GM23338 (cell line): ENCODE measurements around the gene SFTPD. TPM values are rescaled to one million over a fixed set of nuclear protein-coding genes. Genes with fewer than 3 reads are reported as not detected.

ENCODE experiments used
- ATAC-seq: fragments of 200-7000 bp; cut with Tn5 transposase; 3 replicates; pipeline ENCODE4 v1.9.1; 2020
- DNase-seq: peaks from one replicate; pipeline ENCODE4 v3.0.0-alpha.2; 2015; ENCODE audit warnings: low spot score
- H2AFZ ChIP-seq: fragments of 200-600 bp; sonication (generic); 2 replicates; pipeline ENCODE4 v1.8.0; 2016; ENCODE audit warnings: antibody characterized with exemption, mild to moderate bottlenecking, moderate library complexity
- H3F3A ChIP-seq: fragments of 200-600 bp; sonication (generic); replicated peaks from 2 replicates; pipeline ENCODE4 v1.8.0; 2017; ENCODE audit warnings: antibody characterized with exemption, mixed run types, low read depth
- H3K27ac ChIP-seq: fragments of 200-600 bp; sonication (generic); 2 replicates; pipeline ENCODE4 v1.6.1; 2016; ENCODE audit warnings: low read depth
- H3K27me3 ChIP-seq: fragments of 200-600 bp; sonication (generic); 2 replicates; pipeline ENCODE4 v1.8.0; 2016; ENCODE audit warnings: mild to moderate bottlenecking, mixed run types, moderate library complexity; ENCODE audit not compliant: insufficient read depth
- H3K36me3 ChIP-seq: fragments of 200-600 bp; sonication (generic); 2 replicates; pipeline ENCODE4 v1.8.0; 2016; ENCODE audit warnings: mild to moderate bottlenecking; ENCODE audit not compliant: insufficient read depth
- H3K4me1 ChIP-seq: fragments of 200-600 bp; sonication (generic); 2 replicates; pipeline ENCODE4 v1.8.0; 2016; ENCODE audit warnings: mild to moderate bottlenecking, moderate library complexity; ENCODE audit not compliant: insufficient read depth
- H3K4me2 ChIP-seq: fragments of 200-600 bp; sonication (generic); 2 replicates; pipeline ENCODE4 v1.7.1; 2017; ENCODE audit warnings: mixed run types
- H3K4me3 ChIP-seq: fragments of 200-600 bp; sonication (generic); 2 replicates; pipeline ENCODE4 v1.6.1; 2016; ENCODE audit warnings: mixed run types
- H3K79me2 ChIP-seq: fragments of 200-600 bp; sonication (generic); replicated peaks from 2 replicates; pipeline ENCODE4 v1.8.0; 2017; ENCODE audit warnings: mild to moderate bottlenecking; ENCODE audit not compliant: insufficient read depth
- H3K9me2 ChIP-seq: fragments of 200-600 bp; sonication (generic); 2 replicates; pipeline ENCODE4 v1.8.0; 2017; ENCODE audit not compliant: insufficient read depth
- H4K20me1 ChIP-seq: fragments of 200-600 bp; sonication (generic); replicated peaks from 2 replicates; pipeline ENCODE4 v1.8.0; 2017; ENCODE audit warnings: mild to moderate bottlenecking; ENCODE audit not compliant: insufficient read depth
- H3K27ac Mint-ChIP-seq: 2 replicates; pipeline ENCODE4 v1.8.0; 2020; ENCODE audit warnings: inconsistent platforms, mild to moderate bottlenecking, moderate library complexity, mixed read lengths
- H3K27me3 Mint-ChIP-seq: 3 replicates; pipeline ENCODE4 v1.8.0; 2022; ENCODE audit warnings: low read depth, mild to moderate bottlenecking, moderate library complexity, mixed read lengths, inconsistent platforms; ENCODE audit not compliant: insufficient read depth, poor library complexity
- H3K36me3 Mint-ChIP-seq: 3 replicates; pipeline ENCODE4 v1.8.0; 2021; ENCODE audit warnings: low read depth, mild to moderate bottlenecking, inconsistent platforms, moderate library complexity, mixed read lengths
- H3K4me1 Mint-ChIP-seq: 3 replicates; pipeline ENCODE4 v1.8.0; 2020; ENCODE audit warnings: mild to moderate bottlenecking, inconsistent platforms, mixed read lengths
- H3K4me3 Mint-ChIP-seq: 3 replicates; pipeline ENCODE4 v1.8.0; 2021; ENCODE audit warnings: moderate library complexity, mild to moderate bottlenecking, inconsistent platforms, mixed read lengths
- H3K9me3 Mint-ChIP-seq: 3 replicates; pipeline ENCODE4 v1.8.0; 2020; ENCODE audit warnings: moderate library complexity, mild to moderate bottlenecking, inconsistent platforms, mixed read lengths
- CREB1 ChIP-seq: fragments of 250-450 bp; sonication (Bioruptor Pico); IDR thresholded peaks from 2 replicates; pipeline ENCODE4 v1.5.0; 2020; ENCODE audit warnings: low read depth, mild to moderate bottlenecking, moderate library complexity
- CTCF ChIP-seq, 2 experiments: fragments of 200-600 bp in 1 of 2; sonication (generic) in 1 of 2; conservative IDR thresholded peaks; 2 replicates each; pipeline versions ENCODE4 v1.5.1 to v1.6.1; 2016 to 2017; ENCODE audit warnings: antibody characterized with exemption in 2 of 2, low read depth in 2 of 2, mild to moderate bottlenecking in 2 of 2, moderate library complexity in 1 of 2
- EZH2 ChIP-seq: fragments of 200-600 bp; sonication (generic); IDR thresholded peaks from one replicate; pipeline ENCODE4 v1.8.0; 2017; ENCODE audit warnings: antibody characterized with exemption, mild to moderate bottlenecking, low read depth; ENCODE audit not compliant: unreplicated experiment
- EZH2phosphoT487 ChIP-seq: fragments of 200-600 bp; sonication (generic); IDR thresholded peaks from one replicate; pipeline ENCODE4 v1.8.1; 2018; ENCODE audit warnings: antibody characterized with exemption; ENCODE audit not compliant: unreplicated experiment
- JUNB ChIP-seq: IDR thresholded peaks from one replicate; pipeline ENCODE4 v1.6.1; 2016; ENCODE audit warnings: antibody characterized with exemption; ENCODE audit not compliant: unreplicated experiment
- NANOG ChIP-seq: IDR thresholded peaks from 2 replicates; pipeline ENCODE4 v1.6.1; 2016; ENCODE audit warnings: antibody characterized with exemption, borderline replicate concordance
- POLR2AphosphoS5 ChIP-seq: IDR thresholded peaks from 2 replicates; pipeline ENCODE4 v1.6.1; 2016; ENCODE audit warnings: antibody characterized with exemption, low read depth
- STAT1 ChIP-seq: IDR thresholded peaks from one replicate; pipeline ENCODE4 v1.6.1; 2016; ENCODE audit warnings: antibody characterized with exemption; ENCODE audit not compliant: unreplicated experiment
- ZNF114 ChIP-seq: fragments of 250-450 bp; sonication (Bioruptor Pico); IDR thresholded peaks from 2 replicates; pipeline ENCODE4 v1.5.0; 2020; ENCODE audit warnings: mild to moderate bottlenecking, moderate library complexity
- ZNF331 ChIP-seq: fragments of 250-450 bp; sonication (Bioruptor Pico); IDR thresholded peaks from 2 replicates; pipeline ENCODE4 v1.5.0; 2020; ENCODE audit warnings: low read depth, mild to moderate bottlenecking, moderate library complexity
- polyA plus RNA-seq: library from polyadenylated mRNA; unstranded; fragments of >200 nt; fragmentation: Nextera tagmentation; extraction: Ambion mirVana; gene quantifications from 2 replicates; pipeline ENCODE4 v1.2.1, GENCODE V29; 2016
- total RNA-seq: library from RNA; depleted of rRNA; stranded (reverse); fragments of >200 nt; shearing (Covaris generic); gene quantifications from 2 replicates; pipeline ENCODE4 v1.2.3, GENCODE V29; 2014
- TF ChIP-seq, protein P1 (sequence below): fragments of 250-450 bp; sonication (Bioruptor Pico); IDR thresholded peaks from 2 replicates; pipeline ENCODE4 v1.5.0; 2020; ENCODE audit warnings: mild to moderate bottlenecking, moderate library complexity
- TF ChIP-seq, protein P2 (sequence below): IDR thresholded peaks from 2 replicates; pipeline ENCODE4 v1.6.1; 2016; ENCODE audit warnings: antibody characterized with exemption

Gene SFTPD
- total and polyA plus RNA-seq, 2 experiments from 2014 or later, result not detected

GRCh38 chr10:79932841-79933379 is 16.0 kb downstream of the SFTPD start (continued):
- TF ChIP-seq, protein P1, sequence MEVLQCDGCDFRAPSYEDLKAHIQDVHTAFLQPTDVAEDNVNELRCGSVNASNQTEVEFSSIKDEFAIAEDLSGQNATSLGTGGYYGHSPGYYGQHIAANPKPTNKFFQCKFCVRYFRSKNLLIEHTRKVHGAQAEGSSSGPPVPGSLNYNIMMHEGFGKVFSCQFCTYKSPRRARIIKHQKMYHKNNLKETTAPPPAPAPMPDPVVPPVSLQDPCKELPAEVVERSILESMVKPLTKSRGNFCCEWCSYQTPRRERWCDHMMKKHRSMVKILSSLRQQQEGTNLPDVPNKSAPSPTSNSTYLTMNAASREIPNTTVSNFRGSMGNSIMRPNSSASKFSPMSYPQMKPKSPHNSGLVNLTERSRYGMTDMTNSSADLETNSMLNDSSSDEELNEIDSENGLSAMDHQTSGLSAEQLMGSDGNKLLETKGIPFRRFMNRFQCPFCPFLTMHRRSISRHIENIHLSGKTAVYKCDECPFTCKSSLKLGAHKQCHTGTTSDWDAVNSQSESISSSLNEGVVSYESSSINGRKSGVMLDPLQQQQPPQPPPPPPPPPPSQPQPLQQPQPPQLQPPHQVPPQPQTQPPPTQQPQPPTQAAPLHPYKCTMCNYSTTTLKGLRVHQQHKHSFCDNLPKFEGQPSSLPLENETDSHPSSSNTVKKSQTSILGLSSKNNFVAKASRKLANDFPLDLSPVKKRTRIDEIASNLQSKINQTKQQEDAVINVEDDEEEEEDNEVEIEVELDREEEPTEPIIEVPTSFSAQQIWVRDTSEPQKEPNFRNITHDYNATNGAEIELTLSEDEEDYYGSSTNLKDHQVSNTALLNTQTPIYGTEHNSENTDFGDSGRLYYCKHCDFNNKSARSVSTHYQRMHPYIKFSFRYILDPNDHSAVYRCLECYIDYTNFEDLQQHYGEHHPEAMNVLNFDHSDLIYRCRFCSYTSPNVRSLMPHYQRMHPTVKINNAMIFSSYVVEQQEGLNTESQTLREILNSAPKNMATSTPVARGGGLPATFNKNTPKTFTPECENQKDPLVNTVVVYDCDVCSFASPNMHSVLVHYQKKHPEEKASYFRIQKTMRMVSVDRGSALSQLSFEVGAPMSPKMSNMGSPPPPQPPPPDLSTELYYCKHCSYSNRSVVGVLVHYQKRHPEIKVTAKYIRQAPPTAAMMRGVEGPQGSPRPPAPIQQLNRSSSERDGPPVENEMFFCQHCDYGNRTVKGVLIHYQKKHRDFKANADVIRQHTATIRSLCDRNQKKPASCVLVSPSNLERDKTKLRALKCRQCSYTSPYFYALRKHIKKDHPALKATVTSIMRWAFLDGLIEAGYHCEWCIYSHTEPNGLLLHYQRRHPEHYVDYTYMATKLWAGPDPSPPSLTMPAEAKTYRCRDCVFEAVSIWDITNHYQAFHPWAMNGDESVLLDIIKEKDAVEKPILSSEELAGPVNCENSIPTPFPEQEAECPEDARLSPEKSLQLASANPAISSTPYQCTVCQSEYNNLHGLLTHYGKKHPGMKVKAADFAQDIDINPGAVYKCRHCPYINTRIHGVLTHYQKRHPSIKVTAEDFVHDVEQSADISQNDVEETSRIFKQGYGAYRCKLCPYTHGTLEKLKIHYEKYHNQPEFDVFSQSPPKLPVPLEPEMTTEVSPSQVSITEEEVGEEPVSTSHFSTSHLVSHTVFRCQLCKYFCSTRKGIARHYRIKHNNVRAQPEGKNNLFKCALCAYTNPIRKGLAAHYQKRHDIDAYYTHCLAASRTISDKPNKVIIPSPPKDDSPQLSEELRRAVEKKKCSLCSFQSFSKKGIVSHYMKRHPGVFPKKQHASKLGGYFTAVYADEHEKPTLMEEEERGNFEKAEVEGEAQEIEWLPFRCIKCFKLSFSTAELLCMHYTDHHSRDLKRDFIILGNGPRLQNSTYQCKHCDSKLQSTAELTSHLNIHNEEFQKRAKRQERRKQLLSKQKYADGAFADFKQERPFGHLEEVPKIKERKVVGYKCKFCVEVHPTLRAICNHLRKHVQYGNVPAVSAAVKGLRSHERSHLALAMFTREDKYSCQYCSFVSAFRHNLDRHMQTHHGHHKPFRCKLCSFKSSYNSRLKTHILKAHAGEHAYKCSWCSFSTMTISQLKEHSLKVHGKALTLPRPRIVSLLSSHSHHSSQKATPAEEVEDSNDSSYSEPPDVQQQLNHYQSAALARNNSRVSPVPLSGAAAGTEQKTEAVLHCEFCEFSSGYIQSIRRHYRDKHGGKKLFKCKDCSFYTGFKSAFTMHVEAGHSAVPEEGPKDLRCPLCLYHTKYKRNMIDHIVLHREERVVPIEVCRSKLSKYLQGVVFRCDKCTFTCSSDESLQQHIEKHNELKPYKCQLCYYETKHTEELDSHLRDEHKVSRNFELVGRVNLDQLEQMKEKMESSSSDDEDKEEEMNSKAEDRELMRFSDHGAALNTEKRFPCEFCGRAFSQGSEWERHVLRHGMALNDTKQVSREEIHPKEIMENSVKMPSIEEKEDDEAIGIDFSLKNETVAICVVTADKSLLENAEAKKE (CRISPR knock-in tag), result no peak
- no peak for TF ChIP-seq CREB1 (CRISPR knock-in tag)
- TF ChIP-seq EZH2, result no peak
- TF ChIP-seq NANOG, result no peak
- no peak for TF ChIP-seq ZNF114 (CRISPR knock-in tag)
- no peak for TF ChIP-seq STAT1
- TF ChIP-seq JUNB, result no peak
- TF ChIP-seq EZH2phosphoT487, result no peak

DNA sequence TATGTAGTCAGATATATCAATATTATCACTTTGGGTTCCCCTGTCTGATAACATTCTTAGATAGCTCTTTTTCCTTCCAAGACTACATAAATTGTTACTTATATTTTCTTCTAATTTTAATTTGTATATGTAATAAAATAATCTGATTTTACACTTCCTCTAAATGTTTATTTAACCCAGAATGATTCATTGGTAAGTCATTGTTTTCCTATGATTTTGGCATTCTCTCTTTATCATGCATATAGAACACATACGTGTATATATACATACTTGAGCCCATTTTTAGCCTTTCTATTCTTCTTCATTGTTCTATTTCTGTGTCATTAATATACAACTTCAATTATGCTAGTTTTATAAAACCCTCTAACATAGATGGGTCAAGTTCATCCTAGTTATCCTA is 16.6 kb downstream of the SFTPD start:
- Histone ChIP-seq H3K27me3 (peaks cover 13% of the 10 kb centered on the region; the same call in 1 of the 2 replicates), H3K9me2 (no peaks in the 10 kb centered on the region), H3K36me3 (no peaks in the 10 kb centered on the region), H3F3A (no peaks in the 10 kb centered on the region), H2AFZ (no peak overlapping the region), H3K4me3 (no peak overlapping the region), H3K4me2 (no peak overlapping the region), H4K20me1 (no peaks in the 10 kb centered on the region), H3K79me2 (no peaks in the 10 kb centered on the region), H3K27ac (no peak overlapping the region), H3K4me1 (no peaks in the 10 kb centered on the region)
- H3K4me1 Mint-ChIP-seq, result peaks cover 6% of the 10 kb centered on the region; the same call in 2 of the 3 replicates
- no peak for ATAC-seq
- H3K4me3 Mint-ChIP-seq, result no peak overlapping the region
- no peak for DNase-seq
- H3K27me3 Mint-ChIP-seq, result peaks cover 12% of the 10 kb centered on the region
- no peak overlapping the region for H3K27ac Mint-ChIP-seq
- H3K36me3 Mint-ChIP-seq, result peaks cover under 1% of the 10 kb centered on the region; the same call in 1 of the 3 replicates
- peaks cover under 1% of the 10 kb centered on the region; the same call in 1 of the 3 replicates for H3K9me3 Mint-ChIP-seq
- TF ChIP-seq NANOG (no peak), JUNB (no peak), CTCF (conservative IDR thresholded peaks at IDR 0.05; ENCODE audit: low read depth in 2 of 2) (no peak), EZH2phosphoT487 (no peak), EZH2 (no peak), ZNF331 (CRISPR knock-in tag) (no peak), ZNF114 (CRISPR knock-in tag) (no peak), STAT1 (no peak), POLR2AphosphoS5 (no peak)
- TF ChIP-seq, protein P2, sequence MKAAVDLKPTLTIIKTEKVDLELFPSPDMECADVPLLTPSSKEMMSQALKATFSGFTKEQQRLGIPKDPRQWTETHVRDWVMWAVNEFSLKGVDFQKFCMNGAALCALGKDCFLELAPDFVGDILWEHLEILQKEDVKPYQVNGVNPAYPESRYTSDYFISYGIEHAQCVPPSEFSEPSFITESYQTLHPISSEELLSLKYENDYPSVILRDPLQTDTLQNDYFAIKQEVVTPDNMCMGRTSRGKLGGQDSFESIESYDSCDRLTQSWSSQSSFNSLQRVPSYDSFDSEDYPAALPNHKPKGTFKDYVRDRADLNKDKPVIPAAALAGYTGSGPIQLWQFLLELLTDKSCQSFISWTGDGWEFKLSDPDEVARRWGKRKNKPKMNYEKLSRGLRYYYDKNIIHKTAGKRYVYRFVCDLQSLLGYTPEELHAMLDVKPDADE, result no peak
